NCI-H524 (cell line): ENCODE measurements around the gene OR2W1.

Experiments used
- DNase-seq, 2 experiments: peaks; one replicate each; lab custom pipeline; 2025; lab: John Stamatoyannopoulos, UW

OR2W1 gene

DNA sequence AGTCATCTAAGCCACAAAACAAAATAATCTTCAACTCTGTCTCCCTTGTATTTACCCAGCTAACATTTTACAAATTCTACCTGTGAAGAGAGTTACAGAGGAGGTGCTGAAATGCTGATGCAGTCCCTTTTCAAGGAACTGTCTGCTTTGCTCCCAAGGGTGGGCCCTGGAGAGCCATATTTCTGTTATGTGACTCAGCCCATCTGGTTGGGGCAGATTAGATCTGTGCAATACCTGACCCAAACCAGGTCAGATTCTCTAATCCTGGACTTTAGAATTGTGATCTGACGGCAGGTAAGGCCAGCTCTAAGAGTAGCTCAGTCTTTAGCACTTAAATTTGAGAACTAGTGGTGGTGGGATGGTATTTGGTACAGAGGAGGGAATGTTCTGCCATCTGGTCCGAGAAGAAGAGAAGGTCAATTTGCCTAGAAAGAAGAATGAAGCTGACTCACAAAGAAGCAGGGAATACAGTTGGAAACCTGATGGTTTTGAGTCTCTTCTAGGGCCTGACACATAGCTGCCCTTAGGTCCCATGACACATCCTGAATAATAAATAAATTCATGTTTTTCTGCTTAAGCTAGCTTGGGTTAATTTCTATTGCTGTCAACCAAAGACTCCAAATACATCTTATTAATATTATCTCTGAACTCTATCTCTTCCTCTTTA is 48.0 kb downstream of the OR2W1 start:
- no peak for DNase-seq

DNA sequence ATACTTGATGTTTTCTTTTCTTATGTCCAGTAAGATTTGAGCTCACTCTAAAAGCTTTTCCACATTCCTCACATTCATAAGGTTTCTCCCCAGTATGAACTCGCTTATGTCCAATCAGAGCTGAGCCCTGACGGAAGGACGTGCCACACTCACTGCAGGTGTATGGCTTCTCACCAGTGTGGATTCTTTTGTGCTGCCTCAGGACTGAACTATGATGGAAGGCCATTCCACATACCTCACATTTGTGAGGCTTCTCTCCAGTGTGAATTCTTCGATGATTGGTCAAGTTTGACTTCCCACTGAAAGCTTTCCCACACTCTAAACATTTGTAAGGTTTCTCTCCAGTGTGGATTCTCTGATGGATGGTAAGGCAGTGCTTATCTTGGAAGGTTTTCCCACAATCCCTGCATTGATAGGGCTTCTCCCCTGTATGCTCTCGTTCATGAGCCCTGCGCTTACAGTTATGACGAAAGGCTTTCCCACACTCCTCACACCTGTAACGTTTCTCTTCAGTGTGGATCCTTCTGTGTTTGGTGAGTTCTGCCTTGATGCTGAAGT is 49.8 kb downstream of the OR2W1 start:
- DNase-seq, result no peak
